NCI-H1048 (cell line): ENCODE results near the gene SDHB.

Experiments
- DNase-seq: peaks from one replicate; lab custom pipeline; 2025; lab: John Stamatoyannopoulos, UW

The SDHB gene

GRCh38 chr1:16969057-16969611, 84.7 kb downstream of the SDHB start:
- no peak for DNase-seq
